Effector CD8-positive, alpha-beta T cell (primary cell): Measurements from ENCODE around the gene TTC28.

ENCODE experiments used
- DNase-seq: peaks from one replicate; lab custom pipeline; 2025; lab: John Stamatoyannopoulos, UW

The TTC28 gene

GRCh38 chr22:28002863-28003565 is 676.6 kb downstream of the TTC28 start:
- no peak for DNase-seq

- no peak for DNase-seq
Observed at GRCh38 chr22:28002181-28002700, 677.4 kb downstream of the TTC28 start.

- no peak for DNase-seq
Observed at GRCh38 chr22:28001171-28001835, 678.3 kb downstream of the TTC28 start.

- no peak for DNase-seq
Observed at GRCh38 chr22:28000361-28000760, 679.3 kb downstream of the TTC28 start.

GRCh38 chr22:27999876-28000275 is 679.8 kb downstream of the TTC28 start:
- no peak for DNase-seq

- no peak for DNase-seq
Observed at GRCh38 chr22:27998511-27999410, 680.9 kb downstream of the TTC28 start.

GRCh38 chr22:27997538-27997937 is 682.1 kb downstream of the TTC28 start:
- DNase-seq = no peak

- DNase-seq = no peak
Observed at GRCh38 chr22:27996981-27997380, 682.7 kb downstream of the TTC28 start.

- DNase-seq = no peak
Observed at GRCh38 chr22:27996529-27996925, 683.1 kb downstream of the TTC28 start.

- no peak for DNase-seq
Observed at GRCh38 chr22:27995801-27996528, 683.7 kb downstream of the TTC28 start.

GRCh38 chr22:27994481-27995331 is 684.9 kb downstream of the TTC28 start:
- DNase-seq = no peak

GRCh38 chr22:27993774-27994350 is 685.8 kb downstream of the TTC28 start:
- DNase-seq = no peak

GRCh38 chr22:27993201-27993635 is 686.4 kb downstream of the TTC28 start:
- DNase-seq = no peak

GRCh38 chr22:27992294-27993165 is 687.1 kb downstream of the TTC28 start:
- DNase-seq = no peak

- DNase-seq = no peak
Observed at GRCh38 chr22:27991586-27992293, 687.9 kb downstream of the TTC28 start.

- DNase-seq = no peak
Observed at GRCh38 chr22:27990879-27991278, 688.8 kb downstream of the TTC28 start.

GRCh38 chr22:27990451-27990840 is 689.2 kb downstream of the TTC28 start:
- no peak for DNase-seq

- DNase-seq = no peak
Observed at GRCh38 chr22:27989758-27990450, 689.7 kb downstream of the TTC28 start.
